Tibial nerve (tissue), 4 donors: ENCODE measurements around the gene GGT7.

Experiments used
- EP300 ChIP-seq, 2 donors: sonication (generic); formaldehyde crosslinking; IDR thresholded peaks; one replicate each; pipeline ENCODE4 v1.6.1; 2017; ENCODE audit warnings: antibody characterized with exemption in 2 of 2, mild to moderate bottlenecking in 1 of 2
- POLR2A ChIP-seq, 2 donors: fragments of 450-650 bp; IDR thresholded peaks; one replicate each; pipeline ENCODE4 v1.6.1; 2017; ENCODE audit warnings: antibody characterized with exemption in 2 of 2, mild to moderate bottlenecking in 2 of 2, moderate library complexity in 2 of 2
- TF ChIP-seq, protein P1 (sequence below), 5 experiments: fragments of 200-600 bp in 3 of 5; fragments of 450-650 bp in 2 of 5; sonication (generic) in 3 of 5; IDR thresholded peaks; one replicate each; pipeline ENCODE4 v1.5.1; 2016 to 2019; ENCODE audit warnings: antibody characterized with exemption in 5 of 5, mild to moderate bottlenecking in 3 of 5, moderate library complexity in 2 of 5

- TF ChIP-seq EP300 (IDR thresholded peaks at IDR 0.05), result no peak
- TF ChIP-seq, protein P1, sequence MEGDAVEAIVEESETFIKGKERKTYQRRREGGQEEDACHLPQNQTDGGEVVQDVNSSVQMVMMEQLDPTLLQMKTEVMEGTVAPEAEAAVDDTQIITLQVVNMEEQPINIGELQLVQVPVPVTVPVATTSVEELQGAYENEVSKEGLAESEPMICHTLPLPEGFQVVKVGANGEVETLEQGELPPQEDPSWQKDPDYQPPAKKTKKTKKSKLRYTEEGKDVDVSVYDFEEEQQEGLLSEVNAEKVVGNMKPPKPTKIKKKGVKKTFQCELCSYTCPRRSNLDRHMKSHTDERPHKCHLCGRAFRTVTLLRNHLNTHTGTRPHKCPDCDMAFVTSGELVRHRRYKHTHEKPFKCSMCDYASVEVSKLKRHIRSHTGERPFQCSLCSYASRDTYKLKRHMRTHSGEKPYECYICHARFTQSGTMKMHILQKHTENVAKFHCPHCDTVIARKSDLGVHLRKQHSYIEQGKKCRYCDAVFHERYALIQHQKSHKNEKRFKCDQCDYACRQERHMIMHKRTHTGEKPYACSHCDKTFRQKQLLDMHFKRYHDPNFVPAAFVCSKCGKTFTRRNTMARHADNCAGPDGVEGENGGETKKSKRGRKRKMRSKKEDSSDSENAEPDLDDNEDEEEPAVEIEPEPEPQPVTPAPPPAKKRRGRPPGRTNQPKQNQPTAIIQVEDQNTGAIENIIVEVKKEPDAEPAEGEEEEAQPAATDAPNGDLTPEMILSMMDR (IDR thresholded peaks at IDR 0.05), result no peak
- no peak for TF ChIP-seq POLR2A (IDR thresholded peaks at IDR 0.05)
These were observed 57.0 kb downstream of the GGT7 start for GRCh38 chr20:34815636-34816035.
